ENCODE data around the gene TMEM229B.

Gene TMEM229B

DNA sequence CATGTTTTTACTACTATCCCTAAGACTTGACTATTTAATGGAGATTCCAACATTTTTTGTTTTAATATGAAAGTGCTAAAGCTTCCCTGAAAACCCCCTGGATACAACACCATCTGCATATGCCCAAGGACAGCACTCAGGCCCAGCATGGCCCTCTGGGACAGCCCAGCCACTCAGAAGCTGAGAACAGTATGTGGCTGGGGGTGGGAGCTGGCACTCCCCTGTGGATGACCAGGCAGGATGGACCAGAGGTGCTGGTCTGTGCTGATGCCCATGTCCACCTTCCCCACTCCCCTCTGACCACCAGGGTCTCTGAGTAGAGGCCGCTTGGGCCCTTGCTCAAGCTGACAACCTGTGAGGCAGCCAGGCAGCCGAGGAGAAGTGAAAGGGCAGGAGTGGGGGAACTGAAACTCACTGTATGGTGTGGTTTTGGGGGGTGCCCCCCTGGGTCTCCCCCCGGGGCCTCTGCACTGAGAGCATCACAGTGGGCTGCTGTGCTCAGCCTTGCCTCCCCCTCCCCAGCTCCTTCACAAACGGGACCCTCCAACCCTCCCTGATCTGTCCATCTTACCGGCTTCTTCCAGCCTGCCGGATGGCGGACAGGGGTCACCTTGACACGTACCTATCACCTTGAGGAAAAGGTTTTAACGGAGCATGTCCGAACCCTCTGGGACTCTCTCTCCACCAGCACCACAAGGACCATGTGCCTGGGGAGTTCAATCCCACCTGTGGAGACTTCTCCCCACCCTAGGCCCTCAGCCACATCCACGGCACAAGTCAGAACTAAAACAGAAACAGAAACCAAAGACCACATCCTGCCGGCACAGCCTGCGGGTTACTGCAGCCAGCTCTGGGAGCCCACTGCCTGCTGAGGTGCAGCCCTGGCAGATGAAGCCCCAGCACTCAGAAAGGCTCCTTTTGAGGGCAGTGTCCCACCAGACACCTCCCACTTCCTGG lies at the start of gene TMEM229B:
Gene TMEM229B, minus strand, starts transcription at position 785 of the 957 bp plus-strand sequence. CDS start 14,798 bp downstream, outside the sequence.
- peak in 17 of 51 donors; percentile 5 to 24 (median 16) for DNase-seq

DNA sequence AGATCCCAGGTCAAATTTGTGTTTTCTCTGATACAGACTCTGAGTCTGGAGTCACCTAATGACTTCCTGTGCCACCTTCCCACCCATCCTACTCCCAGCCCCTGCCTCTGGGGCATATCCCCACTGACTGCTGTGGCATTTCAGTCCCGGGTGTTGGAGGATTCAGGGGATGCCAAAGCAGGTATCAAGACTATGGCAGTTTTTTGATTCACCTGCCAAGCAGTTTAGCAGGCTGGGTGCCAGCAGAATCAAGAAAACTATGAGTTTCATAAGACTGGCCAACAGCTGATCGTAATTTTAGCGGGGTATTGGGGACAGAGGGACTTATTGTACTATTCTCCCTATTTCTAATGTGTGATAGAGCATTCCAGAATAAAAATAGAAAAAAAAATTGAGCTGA lies 49.2 kb upstream of the TMEM229B start:
- DNase-seq = no peak

DNA sequence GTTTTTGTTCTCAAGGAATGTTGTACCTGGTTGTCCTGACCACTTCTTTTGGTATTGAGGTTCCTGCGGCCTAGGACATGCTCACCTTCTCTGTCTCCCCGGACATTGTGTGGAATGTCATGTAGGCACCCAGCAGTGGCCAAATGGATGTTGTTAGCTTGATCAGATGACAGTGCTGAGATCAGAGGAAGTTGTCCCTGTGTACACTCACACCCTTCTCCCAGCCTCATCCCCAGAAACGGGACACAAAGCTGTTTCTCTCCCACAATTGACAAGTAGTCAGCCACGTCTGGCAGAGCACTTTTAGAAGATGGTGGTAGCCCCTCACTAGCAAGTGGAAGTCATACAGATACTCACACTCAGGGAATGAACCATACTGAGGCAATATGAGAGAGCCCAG lies 47.6 kb upstream of the TMEM229B start:
- DNase-seq = peak in 8 of 51 donors; percentile 11 to 47 (median 26)

DNA sequence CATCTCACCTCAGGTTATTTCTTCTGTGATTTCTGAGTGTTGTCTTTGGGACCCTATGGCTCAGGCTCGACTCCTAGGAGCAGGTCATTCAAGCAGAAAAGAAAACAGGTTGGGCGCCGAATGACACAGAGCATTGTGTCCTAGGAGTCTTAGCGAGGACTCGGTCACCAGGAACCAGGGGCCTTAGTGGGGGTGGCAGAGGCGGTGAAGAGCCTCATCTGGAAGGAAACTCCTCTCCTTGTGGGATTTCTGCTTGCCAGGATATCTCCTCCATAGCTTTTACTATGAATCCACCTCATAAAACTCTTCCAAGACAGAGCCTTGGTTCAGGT lies 45.2 kb upstream of the TMEM229B start:
- peak in 6 of 51 donors; percentile 24 to 69 (median 51) for DNase-seq

DNA sequence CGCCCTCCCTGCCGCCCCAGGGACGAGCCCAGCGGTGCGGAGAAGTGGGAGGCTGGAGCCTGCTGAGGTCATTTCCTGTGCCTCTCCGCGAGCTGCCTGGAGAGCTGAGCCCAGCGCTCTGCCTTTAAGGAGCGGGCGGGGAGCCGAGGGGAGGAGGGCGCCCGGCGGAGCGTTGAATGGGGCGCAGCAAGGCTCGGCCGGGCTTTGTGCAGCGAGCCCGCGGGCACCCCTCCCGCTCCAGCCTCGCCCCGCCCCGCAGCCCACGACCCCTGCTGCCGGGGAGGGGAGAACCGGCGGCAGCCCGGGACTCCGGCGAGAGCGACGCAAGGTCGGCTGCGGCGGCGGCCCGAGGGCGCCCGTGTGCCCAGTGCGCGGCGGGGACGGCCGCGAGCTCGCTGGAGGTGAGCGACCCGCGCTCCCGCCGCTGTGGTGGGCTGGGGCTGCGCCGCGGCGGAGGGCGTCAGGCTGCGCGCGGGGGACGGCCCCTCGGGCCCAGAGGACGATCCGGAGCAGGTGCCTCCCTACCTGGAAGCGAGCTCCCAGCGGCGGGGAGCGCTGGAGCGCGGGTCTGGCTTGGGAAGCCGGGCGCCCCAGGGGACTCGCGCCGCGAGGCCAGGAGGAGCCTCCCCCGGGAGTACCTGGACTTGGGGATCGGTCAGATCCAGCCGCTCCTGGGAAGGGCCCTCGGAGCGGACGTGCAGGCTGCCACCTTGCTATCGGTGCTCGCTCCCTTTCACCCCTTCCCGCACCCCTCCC lies 44.7 kb upstream of the TMEM229B start, which contains the start of gene PLEKHH1:
Gene PLEKHH1, plus strand, starts transcription at position 293 of the 756 bp plus-strand sequence. CDS start 8,578 bp downstream, outside the sequence.
- peak; percentile 15 to 93 (median 82) for DNase-seq

DNA sequence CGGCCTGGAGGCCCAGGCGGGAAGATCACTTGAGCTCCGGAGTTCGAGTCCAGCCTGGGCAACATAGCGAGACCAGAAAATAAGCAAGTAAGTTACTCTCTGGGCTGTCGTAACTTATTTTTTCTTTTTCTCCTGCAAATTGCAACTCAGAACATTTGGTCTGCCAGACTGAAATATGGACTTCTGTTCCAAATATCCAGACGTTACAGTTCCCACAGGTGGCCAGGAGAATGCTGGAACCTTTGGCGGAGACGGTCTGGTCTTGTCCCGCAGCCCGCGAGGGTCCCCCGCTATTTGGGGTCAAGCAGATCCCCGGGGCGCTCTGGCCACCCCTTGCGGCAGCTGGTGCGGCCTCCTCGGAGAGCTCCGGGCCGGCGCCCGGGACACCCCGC lies 44.1 kb upstream of the TMEM229B start:
- no peak for DNase-seq

DNA sequence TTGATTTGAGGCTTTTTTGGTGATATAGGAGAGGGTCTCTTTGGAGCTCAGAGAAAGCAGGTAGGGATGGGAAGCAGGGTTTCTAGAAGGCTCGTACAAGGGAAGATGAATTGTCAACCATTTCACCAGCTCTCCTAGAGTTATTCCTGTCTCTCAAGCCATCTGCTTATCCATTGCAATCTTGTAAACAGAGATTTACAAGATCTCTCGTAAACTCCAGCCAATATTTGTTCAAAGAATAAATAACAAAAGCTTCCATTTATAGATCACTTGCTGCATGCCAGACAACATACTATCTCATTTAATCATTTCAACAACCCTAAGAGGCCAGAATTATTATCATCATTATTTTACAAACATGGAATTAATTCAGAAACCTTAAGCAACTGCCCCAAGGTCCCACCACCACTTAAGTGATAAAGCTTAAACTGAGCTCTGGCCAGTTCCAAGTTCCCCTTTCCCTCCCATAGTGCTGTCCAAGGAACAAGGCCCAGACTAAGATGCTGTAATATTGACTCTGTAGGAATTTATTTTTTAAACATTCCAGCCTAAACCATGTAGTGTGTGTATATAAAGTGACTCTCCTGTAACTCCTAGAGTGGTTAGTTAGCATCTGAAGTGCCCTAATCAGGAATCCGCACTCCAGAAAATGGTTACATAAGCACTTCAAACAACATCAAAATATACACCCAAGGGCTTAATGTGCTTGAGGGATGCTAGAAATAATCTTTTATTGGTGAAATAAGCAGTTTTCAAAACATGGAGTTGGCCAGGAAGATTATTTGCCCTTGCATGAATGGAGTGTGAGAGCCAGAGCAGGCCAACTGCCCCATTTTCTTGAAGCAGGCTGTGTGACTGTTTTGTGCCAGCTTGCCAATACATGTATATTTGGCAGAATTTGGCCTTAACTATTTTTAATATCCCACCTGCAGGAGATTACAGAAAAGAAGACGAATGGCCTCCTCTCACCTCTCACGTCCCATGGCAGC lies 41.7 kb upstream of the TMEM229B start:
- no peak for DNase-seq

DNA sequence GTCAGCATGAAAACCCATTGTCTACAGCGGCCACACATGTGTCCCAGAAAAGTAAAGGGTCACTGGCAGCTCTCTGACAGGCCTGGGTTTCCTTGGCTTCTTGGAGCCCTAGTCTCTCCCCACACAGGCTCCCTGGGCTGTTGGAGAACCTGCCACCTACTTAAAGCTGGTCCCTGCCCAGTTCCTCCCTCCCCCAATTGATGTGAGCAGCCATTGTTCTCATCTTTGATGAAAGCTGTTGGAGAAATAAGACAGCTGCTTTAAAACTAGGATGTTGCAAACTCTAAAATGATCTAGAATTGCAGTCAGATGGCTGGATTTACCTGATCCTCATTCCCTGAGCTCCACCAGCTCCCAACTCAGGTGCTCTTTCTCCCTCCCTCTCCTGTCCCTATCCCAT lies 39.8 kb upstream of the TMEM229B start:
- DNase-seq = no peak

DNA sequence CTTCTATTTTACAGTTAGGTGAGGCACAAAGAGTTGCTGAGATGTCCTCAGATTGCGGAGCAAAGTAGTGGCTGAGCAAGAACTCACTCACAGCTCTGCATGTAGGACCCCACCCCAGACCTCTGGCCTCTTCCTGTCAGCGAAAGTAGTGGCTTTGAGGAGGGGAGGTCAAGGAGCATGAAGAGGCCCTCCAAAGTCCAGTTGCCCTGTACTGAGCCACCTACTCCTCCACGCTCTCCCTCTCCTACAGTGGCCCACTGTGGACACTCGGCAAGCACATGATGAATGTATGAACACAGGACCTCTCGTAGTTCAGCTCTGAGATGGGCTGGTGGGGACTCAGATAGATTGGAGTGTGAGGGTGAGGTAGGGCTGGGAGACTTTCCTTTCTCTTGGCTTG lies 39.2 kb upstream of the TMEM229B start:
- DNase-seq = no peak

DNA sequence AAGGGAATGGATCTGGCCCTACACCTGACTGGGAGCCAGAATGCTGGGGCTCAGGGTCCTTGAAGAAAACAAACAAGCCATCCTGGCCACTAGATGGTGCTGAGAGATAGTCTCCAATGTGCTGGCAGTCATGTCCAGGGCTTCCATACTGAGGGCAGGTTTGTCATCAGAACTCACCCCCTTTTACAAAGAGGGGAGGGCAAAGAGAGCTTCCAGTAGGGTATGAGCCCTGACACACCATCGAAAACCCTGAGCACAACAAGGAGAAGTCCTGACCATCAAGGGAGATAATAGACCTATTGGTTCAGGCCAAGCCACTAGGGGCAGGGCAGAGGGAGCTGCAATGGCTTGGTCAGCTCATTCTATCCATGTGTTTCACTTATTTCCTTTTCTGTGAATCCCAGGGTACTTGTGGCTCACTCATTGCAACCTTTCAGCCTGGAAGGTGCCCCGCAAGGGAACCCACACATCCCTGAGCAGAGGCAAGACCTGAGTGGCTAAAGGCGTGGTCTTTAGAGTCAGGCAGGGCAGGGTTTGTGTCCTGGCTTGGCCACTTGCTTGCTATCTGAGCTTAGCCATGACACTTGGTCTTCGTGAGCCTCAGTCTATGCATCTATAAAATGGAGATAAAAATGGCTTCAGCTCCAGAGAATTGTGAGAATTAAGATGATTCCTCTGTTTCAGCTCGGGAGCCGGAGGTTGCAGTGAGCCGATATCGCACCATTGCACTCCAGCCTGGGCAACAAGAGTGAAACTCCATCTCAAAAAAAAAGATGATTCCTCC lies 38.3 kb upstream of the TMEM229B start:
- peak in 37 of 51 donors; percentile 10 to 87 (median 51) for DNase-seq

DNA sequence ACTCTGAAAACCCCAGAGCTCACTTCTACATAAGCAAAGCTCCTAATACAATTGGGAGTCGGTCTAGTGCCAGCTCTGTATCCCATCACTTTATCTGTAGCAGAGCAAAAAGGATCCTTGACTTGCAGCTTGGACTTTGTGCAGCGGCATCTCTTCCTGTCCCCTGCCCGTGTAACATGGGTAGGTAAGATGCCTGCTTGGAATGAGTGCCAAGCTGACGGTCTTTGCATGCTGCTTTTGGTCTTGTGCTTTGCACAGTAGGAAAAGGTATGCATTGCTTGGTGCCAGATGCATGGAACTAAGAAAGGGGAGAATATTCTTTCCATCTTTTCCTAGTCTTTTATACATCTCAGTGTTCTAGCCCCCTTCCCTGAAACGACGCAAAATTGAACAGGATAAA lies 37.7 kb upstream of the TMEM229B start:
- DNase-seq = no peak

DNA sequence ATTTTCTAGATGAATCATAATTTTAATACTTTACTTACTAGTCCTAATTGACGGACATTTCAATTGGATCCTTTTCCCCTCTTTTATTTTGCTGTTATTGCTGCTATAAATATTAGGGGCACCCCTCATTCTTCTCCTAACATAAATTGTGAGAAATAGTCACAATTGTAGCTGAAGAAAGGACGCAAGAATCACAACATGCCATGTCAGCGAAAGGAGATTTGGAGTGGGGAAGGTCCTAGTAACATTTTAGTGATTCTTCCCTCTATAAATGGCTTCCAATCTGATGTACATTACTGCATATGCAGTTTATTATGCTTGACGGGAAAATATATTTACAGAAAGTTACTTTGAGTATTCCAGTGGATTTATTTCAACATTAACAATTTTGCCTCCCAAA lies 36.9 kb upstream of the TMEM229B start:
- no peak for DNase-seq

DNA sequence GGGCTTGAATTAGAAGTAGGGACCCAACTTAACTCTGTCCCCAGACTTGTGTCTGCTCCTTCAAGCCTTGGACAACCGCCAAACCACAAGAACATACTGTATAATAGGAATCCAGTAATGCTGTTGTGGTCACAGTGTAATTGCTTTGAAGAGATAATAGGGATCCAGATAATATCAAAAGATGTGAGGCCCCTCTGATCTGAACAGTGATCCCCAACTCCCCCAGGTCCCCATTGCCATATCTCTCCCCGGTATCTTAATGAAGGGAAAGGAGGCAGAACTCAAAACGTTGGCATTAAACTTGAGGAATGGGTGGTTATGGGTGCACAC lies 36.1 kb upstream of the TMEM229B start:
- DNase-seq = no peak

DNA sequence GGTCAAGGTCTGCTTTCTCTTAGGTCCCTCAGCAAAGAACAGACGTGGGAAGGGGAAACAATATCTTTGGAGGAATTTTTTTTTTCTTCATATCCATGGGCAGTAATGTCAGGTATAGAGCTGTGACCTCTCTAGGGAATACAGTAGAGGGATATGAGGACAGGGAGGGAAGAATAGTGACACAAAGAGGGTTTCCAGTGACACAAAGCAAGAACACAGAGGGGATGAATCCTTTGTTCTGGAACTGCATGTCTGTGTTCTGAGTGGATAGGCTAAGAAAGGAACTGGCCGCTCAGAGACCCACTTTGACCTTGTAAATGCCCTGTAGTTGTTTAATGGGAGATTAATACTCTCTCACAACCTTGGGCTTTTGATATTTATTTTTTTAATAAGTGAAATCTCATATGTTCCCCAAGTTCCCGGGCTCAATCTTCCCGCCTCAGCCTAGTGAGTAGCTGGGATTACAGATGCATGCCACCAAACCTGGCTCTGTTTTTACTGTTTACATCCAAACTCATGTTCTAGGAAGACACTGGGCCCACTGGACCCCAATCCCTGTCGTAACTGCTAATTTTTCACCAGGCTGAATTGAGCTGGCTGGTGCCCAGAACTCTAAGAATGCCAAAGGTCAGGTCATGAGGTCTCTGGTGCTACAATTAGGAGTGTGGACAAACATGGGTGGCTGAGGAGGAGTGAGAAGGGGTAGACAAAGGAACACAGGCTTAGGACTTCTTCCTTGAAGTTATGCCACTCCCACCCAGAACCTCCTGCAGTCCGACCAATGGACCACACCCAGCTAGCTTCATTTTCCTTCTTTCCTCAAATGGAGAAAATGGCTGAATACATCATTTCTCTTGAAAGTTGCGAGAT lies 35.5 kb upstream of the TMEM229B start:
- no peak for DNase-seq

DNA sequence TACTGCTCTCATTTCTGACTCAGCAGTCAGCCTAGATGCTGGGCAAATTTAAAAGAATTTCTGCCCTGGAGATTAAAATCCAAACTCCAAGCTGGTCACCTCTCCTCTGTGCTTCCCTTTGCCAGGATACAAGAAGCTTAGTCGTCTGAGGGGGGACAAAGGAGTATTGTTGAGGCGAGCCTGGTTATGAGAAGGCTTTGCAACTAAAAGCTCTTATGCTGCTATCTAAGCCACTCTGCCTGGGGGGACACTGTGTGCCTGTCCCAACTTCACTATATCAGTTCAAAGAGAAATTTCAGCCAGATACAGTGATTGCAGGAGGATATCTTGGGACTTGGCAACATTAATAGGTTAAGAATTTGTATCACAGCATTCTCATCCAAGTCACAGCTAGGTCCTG lies 33.7 kb upstream of the TMEM229B start:
- DNase-seq = peak in 10 of 51 donors; percentile 7 to 47 (median 23)

DNA sequence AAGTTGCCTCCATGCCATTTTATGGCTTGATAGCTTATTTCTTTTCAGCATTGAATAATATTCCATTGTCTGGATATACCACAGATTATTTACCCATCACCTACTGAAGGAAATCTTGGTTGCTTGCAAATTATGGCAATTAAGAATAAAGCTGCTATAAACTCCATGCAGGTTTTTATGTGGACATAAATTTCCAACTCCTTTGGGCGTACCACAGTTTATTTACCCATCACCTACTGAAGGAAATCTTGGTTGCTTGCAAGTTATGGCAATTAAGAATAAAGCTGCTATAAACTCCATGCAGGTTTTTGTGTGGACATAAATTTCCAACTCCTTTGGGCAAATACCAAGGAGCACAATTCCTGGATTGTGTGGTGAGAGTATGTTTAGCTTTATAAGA lies 32.0 kb upstream of the TMEM229B start:
- DNase-seq = no peak

DNA sequence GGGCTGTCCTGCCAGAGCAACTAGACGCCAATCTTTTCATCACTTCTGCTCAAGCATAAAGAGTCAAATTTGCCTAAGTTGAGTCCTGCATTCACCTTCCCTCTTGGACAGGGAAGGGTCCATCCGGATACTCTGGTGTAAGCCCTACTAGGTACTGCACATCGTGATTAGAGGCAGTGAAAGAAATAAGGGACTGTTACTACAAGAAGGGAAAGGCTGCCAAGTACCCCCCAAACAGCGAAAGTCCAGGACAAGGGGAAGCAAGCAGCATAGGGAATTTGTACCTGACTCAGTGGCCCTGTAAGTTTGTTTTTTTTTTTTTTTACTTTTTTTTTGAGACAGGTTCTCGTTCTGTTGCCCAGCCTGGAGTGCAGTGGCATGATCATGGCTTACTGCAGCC lies 30.9 kb upstream of the TMEM229B start:
- DNase-seq = no peak

DNA sequence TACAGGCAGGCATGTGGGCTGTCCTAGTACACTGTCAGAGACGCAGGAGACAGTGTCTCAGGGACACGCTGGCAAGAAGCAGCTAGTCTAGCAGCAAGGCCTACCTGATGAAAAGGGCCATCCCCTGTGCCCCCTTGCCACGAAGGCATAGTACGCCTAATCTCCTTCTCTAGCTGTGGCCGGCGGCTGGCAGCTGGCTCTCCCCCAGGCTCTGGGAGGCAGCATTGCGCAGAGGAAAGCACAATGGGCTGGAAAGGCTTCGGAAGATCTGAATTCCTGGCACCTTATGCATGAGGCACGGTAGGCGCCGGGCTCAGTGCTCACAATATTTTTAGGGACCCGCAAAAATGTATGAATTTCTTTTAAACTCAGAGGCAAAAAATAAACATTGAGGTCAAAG lies 28.6 kb upstream of the TMEM229B start:
- peak in 41 of 51 donors; percentile 6 to 82 (median 48) for DNase-seq

DNA sequence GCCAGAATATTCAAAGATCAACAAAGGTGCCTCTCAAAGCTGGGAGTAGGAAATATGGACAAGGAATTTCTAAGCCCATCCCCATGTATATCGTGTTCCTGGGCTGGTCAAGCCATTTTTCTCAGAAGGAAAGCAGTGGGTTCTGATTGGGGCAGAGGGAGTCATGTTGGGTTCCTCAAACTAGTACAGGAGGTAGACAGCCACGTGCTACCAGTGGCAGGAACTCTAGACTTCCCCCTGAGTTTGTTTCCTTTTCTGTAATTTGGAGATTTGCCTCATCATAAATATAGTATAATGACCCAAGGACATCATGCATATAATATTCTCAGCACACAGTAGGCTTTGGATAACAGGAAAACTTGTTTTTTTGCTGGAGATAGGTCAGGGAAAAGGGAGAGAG lies 28.2 kb upstream of the TMEM229B start:
- peak in 1 of 51 donors; percentile 58 for DNase-seq

Measured in hypothalamus (tissue), 51 donors.